HL-60 (cell line): ENCODE results near the gene CFLAR.
A peak's percentile ranks its signal among the peaks of the same experiment; 100 is the strongest.

ENCODE experiments used
- DNase-seq, 2 experiments: peaks; one replicate each; pipeline ENCODE4 v3.0.0-alpha.2; 2010 to 2020; ENCODE audit warnings: low read depth in 1 of 2, low spot score in 1 of 2
- H3K27ac ChIP-seq: fragments of 250-450 bp; sonication (Bioruptor Pico); replicated peaks from 2 replicates; pipeline ENCODE4 v1.5.1; 2020; ENCODE audit warnings: mild to moderate bottlenecking, moderate library complexity
- H3K27me3 ChIP-seq: fragments of 250-450 bp; sonication (Bioruptor Pico); 2 replicates; pipeline ENCODE4 v1.5.1; 2021; ENCODE audit warnings: mild to moderate bottlenecking, moderate library complexity; ENCODE audit not compliant: insufficient read depth, poor library complexity, severe bottlenecking
- H3K4me3 ChIP-seq: replicated peaks from 2 replicates; pipeline ENCODE4 v1.5.1; 2011; ENCODE audit warnings: mild to moderate bottlenecking, control low read depth, low read length; ENCODE audit not compliant: insufficient read depth
- GABPA ChIP-seq: IDR thresholded peaks from 2 replicates; pipeline ENCODE4 v1.6.1; 2012; ENCODE audit warnings: low read depth
- POLR2AphosphoS5 ChIP-seq: IDR thresholded peaks from 2 replicates; pipeline ENCODE4 v1.6.1; 2012; ENCODE audit warnings: low read depth
- SPI1 ChIP-seq: IDR thresholded peaks from 2 replicates; pipeline ENCODE4 v1.6.1; 2012; ENCODE audit warnings: low read depth, mild to moderate bottlenecking, borderline replicate concordance
- TF ChIP-seq, protein P1 (sequence below): IDR thresholded peaks from 2 replicates; pipeline ENCODE4 v1.6.1; 2012; ENCODE audit warnings: low read depth; ENCODE audit not compliant: insufficient replicate concordance
- TF ChIP-seq, protein P2 (sequence below): IDR thresholded peaks from one replicate; pipeline ENCODE4 v1.5.1; 2011; ENCODE audit warnings: low read length, control low read depth, inconsistent platforms; ENCODE audit not compliant: insufficient read depth

CFLAR gene

DNA sequence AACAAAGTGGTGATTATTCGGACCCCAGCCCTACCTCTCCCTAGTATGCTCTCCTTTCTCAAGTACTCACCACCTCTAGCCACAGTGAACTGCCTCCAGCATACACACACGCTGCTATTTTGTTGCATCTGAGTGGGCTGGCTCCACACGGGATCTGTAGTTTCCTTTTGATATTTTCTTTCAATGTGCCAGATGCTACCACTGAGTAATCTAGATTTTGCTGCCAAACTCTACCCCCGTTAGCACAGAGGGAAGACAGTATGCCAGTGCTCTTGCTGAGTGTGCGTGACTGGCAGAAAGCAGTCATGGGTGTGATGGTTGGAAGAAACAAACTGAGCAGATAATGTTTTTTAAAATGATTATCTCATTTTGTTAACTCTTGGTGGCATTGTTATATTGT is 11.6 kb downstream of the CFLAR start:
- Histone ChIP-seq H3K4me3 (no peak overlapping the region), H3K27me3 (no peaks in the 10 kb centered on the region), H3K27ac (peak overlapping the region; percentile 77)
- DNase-seq = no peak
- TF ChIP-seq SPI1 (no peak), GABPA (no peak), POLR2AphosphoS5 (no peak; the same call in 1 of the 2 replicates)
- TF ChIP-seq, protein P1, sequence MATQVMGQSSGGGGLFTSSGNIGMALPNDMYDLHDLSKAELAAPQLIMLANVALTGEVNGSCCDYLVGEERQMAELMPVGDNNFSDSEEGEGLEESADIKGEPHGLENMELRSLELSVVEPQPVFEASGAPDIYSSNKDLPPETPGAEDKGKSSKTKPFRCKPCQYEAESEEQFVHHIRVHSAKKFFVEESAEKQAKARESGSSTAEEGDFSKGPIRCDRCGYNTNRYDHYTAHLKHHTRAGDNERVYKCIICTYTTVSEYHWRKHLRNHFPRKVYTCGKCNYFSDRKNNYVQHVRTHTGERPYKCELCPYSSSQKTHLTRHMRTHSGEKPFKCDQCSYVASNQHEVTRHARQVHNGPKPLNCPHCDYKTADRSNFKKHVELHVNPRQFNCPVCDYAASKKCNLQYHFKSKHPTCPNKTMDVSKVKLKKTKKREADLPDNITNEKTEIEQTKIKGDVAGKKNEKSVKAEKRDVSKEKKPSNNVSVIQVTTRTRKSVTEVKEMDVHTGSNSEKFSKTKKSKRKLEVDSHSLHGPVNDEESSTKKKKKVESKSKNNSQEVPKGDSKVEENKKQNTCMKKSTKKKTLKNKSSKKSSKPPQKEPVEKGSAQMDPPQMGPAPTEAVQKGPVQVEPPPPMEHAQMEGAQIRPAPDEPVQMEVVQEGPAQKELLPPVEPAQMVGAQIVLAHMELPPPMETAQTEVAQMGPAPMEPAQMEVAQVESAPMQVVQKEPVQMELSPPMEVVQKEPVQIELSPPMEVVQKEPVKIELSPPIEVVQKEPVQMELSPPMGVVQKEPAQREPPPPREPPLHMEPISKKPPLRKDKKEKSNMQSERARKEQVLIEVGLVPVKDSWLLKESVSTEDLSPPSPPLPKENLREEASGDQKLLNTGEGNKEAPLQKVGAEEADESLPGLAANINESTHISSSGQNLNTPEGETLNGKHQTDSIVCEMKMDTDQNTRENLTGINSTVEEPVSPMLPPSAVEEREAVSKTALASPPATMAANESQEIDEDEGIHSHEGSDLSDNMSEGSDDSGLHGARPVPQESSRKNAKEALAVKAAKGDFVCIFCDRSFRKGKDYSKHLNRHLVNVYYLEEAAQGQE = no peak
- TF ChIP-seq, protein P2, sequence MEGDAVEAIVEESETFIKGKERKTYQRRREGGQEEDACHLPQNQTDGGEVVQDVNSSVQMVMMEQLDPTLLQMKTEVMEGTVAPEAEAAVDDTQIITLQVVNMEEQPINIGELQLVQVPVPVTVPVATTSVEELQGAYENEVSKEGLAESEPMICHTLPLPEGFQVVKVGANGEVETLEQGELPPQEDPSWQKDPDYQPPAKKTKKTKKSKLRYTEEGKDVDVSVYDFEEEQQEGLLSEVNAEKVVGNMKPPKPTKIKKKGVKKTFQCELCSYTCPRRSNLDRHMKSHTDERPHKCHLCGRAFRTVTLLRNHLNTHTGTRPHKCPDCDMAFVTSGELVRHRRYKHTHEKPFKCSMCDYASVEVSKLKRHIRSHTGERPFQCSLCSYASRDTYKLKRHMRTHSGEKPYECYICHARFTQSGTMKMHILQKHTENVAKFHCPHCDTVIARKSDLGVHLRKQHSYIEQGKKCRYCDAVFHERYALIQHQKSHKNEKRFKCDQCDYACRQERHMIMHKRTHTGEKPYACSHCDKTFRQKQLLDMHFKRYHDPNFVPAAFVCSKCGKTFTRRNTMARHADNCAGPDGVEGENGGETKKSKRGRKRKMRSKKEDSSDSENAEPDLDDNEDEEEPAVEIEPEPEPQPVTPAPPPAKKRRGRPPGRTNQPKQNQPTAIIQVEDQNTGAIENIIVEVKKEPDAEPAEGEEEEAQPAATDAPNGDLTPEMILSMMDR = no peak

DNA sequence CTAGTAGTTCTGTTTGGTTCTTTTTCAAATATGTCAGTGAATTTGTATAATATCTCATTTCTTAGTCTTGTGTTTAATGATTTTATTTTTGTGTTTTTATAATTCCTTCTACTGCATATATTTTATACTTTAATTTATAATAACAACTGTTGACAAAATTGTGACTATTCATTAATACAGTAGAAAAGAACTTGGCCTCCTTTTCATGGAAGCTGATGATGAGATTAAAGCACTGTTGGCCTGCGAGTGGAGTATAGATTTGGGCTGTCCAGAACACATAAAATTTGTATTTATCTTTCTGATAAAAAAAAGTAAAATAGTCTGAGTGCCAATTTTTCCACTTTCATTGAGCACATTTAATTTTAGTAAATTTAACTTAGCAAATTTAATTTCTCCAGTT is 12.1 kb downstream of the CFLAR start:
- Histone ChIP-seq H3K27me3 (no peaks in the 10 kb centered on the region), H3K27ac (peak overlapping the region; percentile 77)
- TF ChIP-seq POLR2AphosphoS5 = no peak
- TF ChIP-seq, protein P1 = no peak
- TF ChIP-seq GABPA = no peak
- TF ChIP-seq, protein P2 = no peak
- no peak for TF ChIP-seq SPI1

DNA sequence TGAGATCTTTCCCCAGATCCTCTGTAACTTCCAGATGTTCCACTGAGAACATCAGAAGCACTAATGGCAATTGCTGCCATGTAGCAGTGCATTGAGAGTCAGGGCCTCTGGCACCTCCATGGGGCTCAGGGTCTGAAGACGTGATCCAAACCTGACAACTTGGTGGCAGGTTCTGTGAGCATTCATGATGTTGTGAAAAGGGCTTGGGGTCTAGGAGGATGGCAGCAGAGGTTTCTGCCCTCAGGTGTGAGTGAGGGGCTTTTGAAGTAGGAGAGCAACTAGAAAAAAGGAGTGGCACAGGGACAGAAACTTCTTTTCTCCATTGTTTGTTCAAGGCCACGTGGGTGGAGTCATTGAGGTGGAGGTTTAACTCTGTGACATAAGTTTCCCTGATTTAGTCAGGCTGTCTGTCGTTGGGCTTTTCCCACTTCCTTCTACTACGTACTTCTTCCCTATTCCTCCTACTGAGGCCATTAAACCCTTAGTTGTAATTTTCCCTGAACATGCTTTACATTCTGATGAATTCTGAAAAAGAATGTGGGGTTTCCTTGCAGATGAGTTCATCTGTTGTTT is 13.1 kb downstream of the CFLAR start:
- DNase-seq = peak in 1 of 2 experiments; percentile 45
- H3K4me3 ChIP-seq = no peak overlapping the region

More for the DNA sequence above, 12.1 kb downstream of the CFLAR start:
- H3K4me3 ChIP-seq = no peak overlapping the region
- DNase-seq = no peak

More for the DNA sequence above, 13.1 kb downstream of the CFLAR start:
- TF ChIP-seq SPI1 = peak; percentile 56; the same call in 1 of the 2 replicates
- TF ChIP-seq, protein P2 = no peak
- H3K27ac ChIP-seq = peak overlapping the region; percentile 77
- no peaks in the 10 kb centered on the region for H3K27me3 ChIP-seq
